Lower leg skin (tissue), 3 donors: ENCODE results near the gene UTRN.

ENCODE experiments used
- POLR2A ChIP-seq, 2 donors: fragments of 450-650 bp; IDR thresholded peaks; one replicate each; pipeline ENCODE4 v1.6.1; 2016 to 2017; ENCODE audit warnings: antibody characterized with exemption in 2 of 2, mild to moderate bottlenecking in 1 of 2, moderate library complexity in 1 of 2
- TF ChIP-seq, protein P1 (sequence below), 3 donors: fragments of 450-650 bp; IDR thresholded peaks; one replicate each; pipeline ENCODE4 v1.5.1; 2016; ENCODE audit warnings: antibody characterized with exemption in 3 of 3, mild to moderate bottlenecking in 3 of 3, moderate library complexity in 2 of 3

DNA sequence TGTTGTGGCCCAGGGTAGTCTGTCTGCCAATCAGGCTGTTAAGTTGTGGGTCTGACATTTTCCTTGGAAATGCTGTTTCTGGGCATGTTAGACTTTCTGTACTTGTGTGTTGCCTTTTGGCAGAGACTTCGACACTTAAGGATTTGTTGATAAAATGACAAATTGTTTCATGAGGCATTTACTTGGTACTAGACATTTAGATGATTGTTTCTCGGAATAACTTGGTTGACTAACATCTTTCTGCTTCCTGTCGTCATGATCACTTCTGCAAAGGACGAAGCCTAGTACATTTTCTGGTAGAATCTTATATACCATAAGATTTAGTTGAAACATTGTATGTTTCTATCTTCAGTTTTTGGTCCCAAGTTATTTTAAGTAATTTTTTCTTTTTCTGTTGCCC, 34.1 kb downstream of the UTRN start:
- TF ChIP-seq POLR2A (IDR thresholded peaks at IDR 0.05) = no peak
- TF ChIP-seq, protein P1, sequence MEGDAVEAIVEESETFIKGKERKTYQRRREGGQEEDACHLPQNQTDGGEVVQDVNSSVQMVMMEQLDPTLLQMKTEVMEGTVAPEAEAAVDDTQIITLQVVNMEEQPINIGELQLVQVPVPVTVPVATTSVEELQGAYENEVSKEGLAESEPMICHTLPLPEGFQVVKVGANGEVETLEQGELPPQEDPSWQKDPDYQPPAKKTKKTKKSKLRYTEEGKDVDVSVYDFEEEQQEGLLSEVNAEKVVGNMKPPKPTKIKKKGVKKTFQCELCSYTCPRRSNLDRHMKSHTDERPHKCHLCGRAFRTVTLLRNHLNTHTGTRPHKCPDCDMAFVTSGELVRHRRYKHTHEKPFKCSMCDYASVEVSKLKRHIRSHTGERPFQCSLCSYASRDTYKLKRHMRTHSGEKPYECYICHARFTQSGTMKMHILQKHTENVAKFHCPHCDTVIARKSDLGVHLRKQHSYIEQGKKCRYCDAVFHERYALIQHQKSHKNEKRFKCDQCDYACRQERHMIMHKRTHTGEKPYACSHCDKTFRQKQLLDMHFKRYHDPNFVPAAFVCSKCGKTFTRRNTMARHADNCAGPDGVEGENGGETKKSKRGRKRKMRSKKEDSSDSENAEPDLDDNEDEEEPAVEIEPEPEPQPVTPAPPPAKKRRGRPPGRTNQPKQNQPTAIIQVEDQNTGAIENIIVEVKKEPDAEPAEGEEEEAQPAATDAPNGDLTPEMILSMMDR (IDR thresholded peaks at IDR 0.05) = no peak
